ENCODE results near the gene STARD9. TPM values are rescaled to one million over a fixed set of nuclear protein-coding genes. Genes with fewer than 3 reads are reported as not detected.

The STARD9 gene
- total RNA-seq, 2 experiments from 2014 or later: 2.8 to 4.6 TPM

DNA sequence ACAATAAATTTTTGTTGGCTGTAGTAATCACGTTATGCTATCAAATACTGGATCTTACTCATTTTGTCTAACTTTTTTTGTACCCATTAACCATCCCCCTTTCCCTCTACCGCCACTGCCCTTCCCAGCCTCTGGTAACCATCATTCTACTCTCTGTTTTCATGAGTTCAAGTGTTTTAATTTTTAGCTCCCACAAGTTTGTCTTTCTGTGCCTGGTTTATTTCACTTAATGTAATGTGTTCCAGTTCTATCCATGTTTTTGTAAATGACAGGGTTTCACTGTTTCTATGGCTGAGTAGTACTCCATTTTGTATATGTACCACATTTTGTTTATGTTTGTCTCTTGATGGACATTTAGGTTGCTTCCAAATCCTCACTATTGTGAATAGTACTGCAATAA lies 52.1 kb downstream of the STARD9 start:
- no peaks in the 10 kb centered on the region for H3K4me1 Mint-ChIP-seq (ENCODE audit: low read depth)
- H3K9me3 Mint-ChIP-seq: no peaks in the 10 kb centered on the region
- ChIA-PET POLR2A (no interaction called here), CTCF (no interaction called here)
- no peaks in the 10 kb centered on the region for H3K27me3 Mint-ChIP-seq
- TF ChIP-seq, protein P1, sequence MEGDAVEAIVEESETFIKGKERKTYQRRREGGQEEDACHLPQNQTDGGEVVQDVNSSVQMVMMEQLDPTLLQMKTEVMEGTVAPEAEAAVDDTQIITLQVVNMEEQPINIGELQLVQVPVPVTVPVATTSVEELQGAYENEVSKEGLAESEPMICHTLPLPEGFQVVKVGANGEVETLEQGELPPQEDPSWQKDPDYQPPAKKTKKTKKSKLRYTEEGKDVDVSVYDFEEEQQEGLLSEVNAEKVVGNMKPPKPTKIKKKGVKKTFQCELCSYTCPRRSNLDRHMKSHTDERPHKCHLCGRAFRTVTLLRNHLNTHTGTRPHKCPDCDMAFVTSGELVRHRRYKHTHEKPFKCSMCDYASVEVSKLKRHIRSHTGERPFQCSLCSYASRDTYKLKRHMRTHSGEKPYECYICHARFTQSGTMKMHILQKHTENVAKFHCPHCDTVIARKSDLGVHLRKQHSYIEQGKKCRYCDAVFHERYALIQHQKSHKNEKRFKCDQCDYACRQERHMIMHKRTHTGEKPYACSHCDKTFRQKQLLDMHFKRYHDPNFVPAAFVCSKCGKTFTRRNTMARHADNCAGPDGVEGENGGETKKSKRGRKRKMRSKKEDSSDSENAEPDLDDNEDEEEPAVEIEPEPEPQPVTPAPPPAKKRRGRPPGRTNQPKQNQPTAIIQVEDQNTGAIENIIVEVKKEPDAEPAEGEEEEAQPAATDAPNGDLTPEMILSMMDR (IDR thresholded peaks at IDR 0.05): no peak
- Histone ChIP-seq H3K36me3 (ENCODE audit: insufficient read depth, low read length) (no peaks in the 10 kb centered on the region), H3K27me3 (ENCODE audit: control insufficient read depth in 1 of 2, insufficient read depth in 2 of 2, low read length in 2 of 2) (no peaks in the 10 kb centered on the region), H3K27ac (ENCODE audit: low read depth in 1 of 2, low read length in 2 of 2) (no peak overlapping the region), H3K4me3 (ENCODE audit: low read length) (no peak overlapping the region), H3K4me1 (ENCODE audit: insufficient read depth, low read length) (no peaks in the 10 kb centered on the region), H3K9me3 (ENCODE audit: control insufficient read depth in 1 of 2, insufficient read depth in 1 of 2, low read length in 2 of 2) (no peaks in the 10 kb centered on the region)
- no peaks in the 10 kb centered on the region for H3K36me3 Mint-ChIP-seq (ENCODE audit: low read depth)
- no peak for ATAC-seq (ENCODE audit: poor library complexity)
- intact Hi-C loops (cut with DNase I, micrococcal nuclease): no loop called here
- no peak overlapping the region for H3K4me3 Mint-ChIP-seq
- DNase-seq: no peak
- no peak overlapping the region for H3K27ac Mint-ChIP-seq

DNA sequence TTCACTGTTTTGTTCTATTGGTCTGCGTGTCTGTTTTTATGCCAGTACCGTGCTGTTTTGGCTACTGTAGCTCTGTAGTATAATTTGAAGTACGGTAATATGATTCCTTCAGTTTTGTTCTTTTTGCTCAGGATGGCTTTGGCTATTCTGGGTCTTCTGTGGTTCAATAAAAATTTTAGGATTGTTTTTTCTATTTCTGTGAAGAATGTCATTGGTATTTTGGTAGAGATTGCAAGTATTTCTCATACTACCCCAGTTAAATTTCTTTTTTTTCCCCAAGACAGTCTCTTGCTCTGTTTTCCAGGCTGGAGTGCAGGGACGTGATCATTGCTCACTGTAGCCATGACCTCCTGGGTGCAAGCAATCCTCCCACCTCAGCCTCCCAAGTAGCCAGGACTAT lies 53.4 kb downstream of the STARD9 start:
- Mint-ChIP-seq H3K36me3 (ENCODE audit: low read depth) (no peaks in the 10 kb centered on the region), H3K4me1 (ENCODE audit: low read depth) (no peaks in the 10 kb centered on the region), H3K27ac (no peak overlapping the region), H3K9me3 (no peaks in the 10 kb centered on the region), H3K4me3 (no peak overlapping the region), H3K27me3 (no peaks in the 10 kb centered on the region)
- Histone ChIP-seq H3K27me3 (ENCODE audit: control insufficient read depth in 1 of 2, insufficient read depth in 2 of 2, low read length in 2 of 2) (no peaks in the 10 kb centered on the region), H3K9me3 (ENCODE audit: control insufficient read depth in 1 of 2, insufficient read depth in 1 of 2, low read length in 2 of 2) (no peaks in the 10 kb centered on the region), H3K4me3 (ENCODE audit: low read length) (no peak overlapping the region), H3K36me3 (ENCODE audit: insufficient read depth, low read length) (no peaks in the 10 kb centered on the region), H3K27ac (ENCODE audit: low read depth in 1 of 2, low read length in 2 of 2) (no peak overlapping the region), H3K4me1 (ENCODE audit: insufficient read depth, low read length) (no peaks in the 10 kb centered on the region)
- CTCF ChIA-PET: no interaction called here
- intact Hi-C loops (cut with DNase I, micrococcal nuclease): no loop called here
- ATAC-seq (ENCODE audit: poor library complexity): no peak
- POLR2A ChIA-PET: no interaction called here
- DNase-seq: no peak
- TF ChIP-seq, protein P1 (IDR thresholded peaks at IDR 0.05): no peak

DNA sequence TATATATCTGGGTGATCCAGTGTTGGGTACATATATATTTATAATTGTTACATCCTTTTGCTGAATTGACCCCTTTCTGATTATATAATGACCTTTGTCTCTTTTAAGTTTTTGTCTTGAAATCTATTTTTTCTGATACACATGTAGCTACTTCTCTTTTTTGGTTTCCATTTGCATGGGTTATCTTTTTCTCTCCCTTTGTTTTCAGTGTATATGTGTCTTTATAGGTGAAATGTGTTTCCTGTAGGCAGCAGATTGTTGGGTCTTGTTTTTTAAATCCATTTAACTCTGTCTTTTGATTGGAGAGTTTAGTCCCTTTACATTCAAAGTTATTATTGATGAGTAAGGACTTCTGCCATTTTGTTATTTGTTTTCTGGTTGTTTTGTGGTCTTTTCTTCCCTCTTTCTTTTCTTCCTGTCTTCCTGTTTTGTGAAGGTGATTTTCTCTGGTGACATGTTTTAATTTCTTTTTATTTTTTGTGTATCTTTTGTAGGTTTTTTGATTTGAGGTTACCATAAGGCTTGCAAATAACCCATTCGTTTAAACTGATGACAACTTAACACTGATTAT lies 56.8 kb downstream of the STARD9 start:
- TF ChIP-seq, protein P1 (IDR thresholded peaks at IDR 0.05): no peak
- ChIA-PET POLR2A (no interaction called here), CTCF (interaction anchor here (0.6 kb wide), 1 partner anchor 1066 kb away, joined by 4 read pairs; no protein-coding TSS in a partner anchor)
- intact Hi-C loops (cut with DNase I, micrococcal nuclease): no loop called here
- Histone ChIP-seq H3K9me3 (ENCODE audit: control insufficient read depth in 1 of 2, insufficient read depth in 1 of 2, low read length in 2 of 2) (no peaks in the 10 kb centered on the region), H3K4me3 (ENCODE audit: low read length) (no peak overlapping the region), H3K27me3 (ENCODE audit: control insufficient read depth in 1 of 2, insufficient read depth in 2 of 2, low read length in 2 of 2) (no peaks in the 10 kb centered on the region), H3K27ac (ENCODE audit: low read depth in 1 of 2, low read length in 2 of 2) (no peak overlapping the region), H3K4me1 (ENCODE audit: insufficient read depth, low read length) (no peaks in the 10 kb centered on the region), H3K36me3 (ENCODE audit: insufficient read depth, low read length) (no peaks in the 10 kb centered on the region)
- H3K9me3 Mint-ChIP-seq: no peaks in the 10 kb centered on the region
- no peaks in the 10 kb centered on the region for H3K36me3 Mint-ChIP-seq (ENCODE audit: low read depth)
- no peak for DNase-seq
- H3K27me3 Mint-ChIP-seq: no peaks in the 10 kb centered on the region
- no peaks in the 10 kb centered on the region for H3K4me1 Mint-ChIP-seq (ENCODE audit: low read depth)
- no peak for ATAC-seq (ENCODE audit: poor library complexity)
- no peak overlapping the region for H3K27ac Mint-ChIP-seq
- no peak overlapping the region for H3K4me3 Mint-ChIP-seq

Measured in CD4-positive, alpha-beta T cell (primary cell).